GM10266 (cell line): ENCODE measurements around the gene RTL10.

Experiments used
- DNase-seq: peaks from one replicate; pipeline ENCODE4 v3.0.0; 2012; ENCODE audit errors: extremely low spot score
- TF ChIP-seq, protein P1 (sequence below): IDR thresholded peaks from 2 replicates; pipeline ENCODE4 v1.5.1; 2012; ENCODE audit warnings: mild to moderate bottlenecking, low read depth; ENCODE audit not compliant: control insufficient read depth, insufficient read depth; ENCODE audit errors: missing control alignments

Gene RTL10

GRCh38 chr22:19826619-19826950 is 28.1 kb downstream of the RTL10 start:
- TF ChIP-seq, protein P1, sequence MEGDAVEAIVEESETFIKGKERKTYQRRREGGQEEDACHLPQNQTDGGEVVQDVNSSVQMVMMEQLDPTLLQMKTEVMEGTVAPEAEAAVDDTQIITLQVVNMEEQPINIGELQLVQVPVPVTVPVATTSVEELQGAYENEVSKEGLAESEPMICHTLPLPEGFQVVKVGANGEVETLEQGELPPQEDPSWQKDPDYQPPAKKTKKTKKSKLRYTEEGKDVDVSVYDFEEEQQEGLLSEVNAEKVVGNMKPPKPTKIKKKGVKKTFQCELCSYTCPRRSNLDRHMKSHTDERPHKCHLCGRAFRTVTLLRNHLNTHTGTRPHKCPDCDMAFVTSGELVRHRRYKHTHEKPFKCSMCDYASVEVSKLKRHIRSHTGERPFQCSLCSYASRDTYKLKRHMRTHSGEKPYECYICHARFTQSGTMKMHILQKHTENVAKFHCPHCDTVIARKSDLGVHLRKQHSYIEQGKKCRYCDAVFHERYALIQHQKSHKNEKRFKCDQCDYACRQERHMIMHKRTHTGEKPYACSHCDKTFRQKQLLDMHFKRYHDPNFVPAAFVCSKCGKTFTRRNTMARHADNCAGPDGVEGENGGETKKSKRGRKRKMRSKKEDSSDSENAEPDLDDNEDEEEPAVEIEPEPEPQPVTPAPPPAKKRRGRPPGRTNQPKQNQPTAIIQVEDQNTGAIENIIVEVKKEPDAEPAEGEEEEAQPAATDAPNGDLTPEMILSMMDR: no peak
- DNase-seq: no peak

- no peak for DNase-seq
- TF ChIP-seq, protein P1: no peak
Measured at GRCh38 chr22:19825904-19826618, 28.6 kb downstream of the RTL10 start.

DNA sequence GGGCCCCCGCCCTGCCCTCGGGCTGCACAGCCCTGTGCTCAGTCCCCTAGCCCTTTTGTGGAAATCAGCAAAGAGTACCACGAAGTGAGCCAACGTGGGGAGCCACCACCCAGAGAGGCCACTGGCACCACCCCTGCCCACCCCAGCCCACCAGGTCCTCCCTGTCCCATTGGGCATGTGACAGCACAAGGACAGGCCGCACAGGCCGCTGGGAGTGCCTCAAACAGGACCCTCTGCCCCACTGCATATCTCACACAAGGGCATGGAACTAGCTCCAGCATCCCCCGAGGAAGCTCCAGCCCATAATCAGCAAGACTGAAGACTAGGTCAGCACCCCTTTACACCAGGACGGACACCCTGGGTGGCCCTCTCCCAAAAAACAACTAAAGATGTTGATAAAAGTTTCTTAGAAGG is 29.7 kb downstream of the RTL10 start:
- DNase-seq: no peak
- TF ChIP-seq, protein P1: no peak

- TF ChIP-seq, protein P1: no peak
- DNase-seq: no peak
Measured at GRCh38 chr22:19824212-19824925, 30.3 kb downstream of the RTL10 start.

DNA sequence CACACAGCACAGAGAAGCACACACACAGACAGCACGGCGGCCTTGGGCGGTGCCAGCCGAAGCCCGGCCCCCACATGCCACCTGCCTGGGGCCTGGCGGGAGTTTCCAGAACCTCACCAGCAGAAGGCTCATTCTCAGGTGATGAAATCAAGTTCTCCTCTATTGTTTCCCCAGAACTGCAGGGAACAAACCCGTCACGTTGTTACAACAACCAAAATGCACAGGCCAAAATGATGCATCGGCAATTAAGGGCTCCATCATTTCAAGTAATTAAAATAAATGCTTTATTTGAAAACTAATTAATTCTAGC is 30.8 kb downstream of the RTL10 start:
- DNase-seq: no peak
- TF ChIP-seq, protein P1: no peak

DNA sequence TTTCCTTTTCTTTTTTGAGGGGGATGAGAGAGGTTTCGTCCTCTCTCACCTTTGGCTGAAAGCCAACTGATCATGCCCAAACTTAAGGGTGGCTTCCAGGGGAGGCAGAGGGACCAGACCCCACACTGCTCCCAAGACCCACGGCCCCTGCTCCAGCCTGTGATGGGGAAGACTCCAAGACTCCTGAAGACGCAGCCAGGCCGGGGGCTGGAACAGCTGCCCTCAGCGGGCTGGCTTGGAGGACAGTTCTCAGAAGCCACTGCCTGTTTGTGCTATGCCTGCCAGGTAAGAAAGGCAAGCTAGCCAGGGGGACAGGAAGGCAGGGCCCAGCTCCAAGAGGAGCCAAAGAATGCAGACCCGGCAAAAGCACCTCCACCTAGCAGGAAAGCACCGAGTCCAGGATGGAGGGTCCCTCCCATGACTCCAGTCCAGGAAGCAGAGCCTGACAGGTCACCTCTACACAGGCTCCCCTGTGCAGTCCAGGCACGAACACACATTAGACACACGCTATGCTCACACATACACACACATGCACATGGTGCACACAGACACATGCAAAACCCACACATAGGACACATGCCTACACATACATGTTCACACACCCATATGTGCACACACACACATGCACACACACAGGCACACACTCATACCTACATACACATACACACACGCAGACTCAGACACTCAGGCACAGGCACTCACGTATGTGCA is 31.3 kb downstream of the RTL10 start:
- TF ChIP-seq, protein P1: no peak
- DNase-seq: no peak
